ENCODE data around the gene CD247. TPM values are rescaled to one million over a fixed set of nuclear protein-coding genes. Genes with fewer than 3 reads are reported as not detected.
A peak's percentile ranks its signal among the peaks of the same experiment; 100 is the strongest.

Gene CD247
- total and polyA plus RNA-seq, 2 of the 13 experiments (the other 11 are each of a cell fraction or from before 2014, with no cell fraction given) = 0.20 TPM; not detected in 1

DNA sequence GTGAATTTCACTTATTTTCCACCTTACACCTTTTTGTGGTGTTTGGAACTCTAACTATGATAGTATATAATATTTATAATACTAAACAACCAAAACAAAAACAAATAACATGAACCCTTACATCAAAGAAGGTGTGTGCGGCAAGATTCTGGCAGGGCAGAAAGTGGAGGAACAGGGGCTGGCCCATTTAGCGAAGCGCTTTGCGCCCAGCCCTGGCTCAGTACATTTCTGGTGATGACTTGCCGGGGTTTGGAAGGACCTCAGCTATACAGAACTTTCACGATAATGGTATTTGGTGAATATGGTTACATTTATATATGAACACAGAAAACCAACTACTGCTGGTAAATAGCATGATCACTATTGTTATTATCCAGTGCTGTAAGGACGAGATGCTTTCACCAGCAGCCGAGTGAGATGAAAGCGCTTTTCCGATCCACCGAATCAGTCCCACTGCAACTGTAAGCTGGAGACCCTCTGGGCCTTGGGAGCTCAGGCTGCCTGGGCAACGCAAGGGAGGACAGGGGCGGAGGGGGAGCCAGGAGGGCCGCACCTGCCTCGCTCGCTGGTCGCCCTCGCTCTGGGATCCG lies 63.9 kb downstream of the CD247 start:
- H3K4me1 ChIP-seq (ENCODE audit: insufficient read depth, low read length) = peaks cover 6% of the 10 kb centered on the region
- no peaks in the 10 kb centered on the region for H4K20me1 ChIP-seq (ENCODE audit: insufficient read depth, low read length)
- FAIRE-seq (no peak), ATAC-seq (no peak), DNase-seq (ENCODE audit: low spot score) (no peak)
- no peak overlapping the region; the same call in 1 of the 2 replicates for H3K9ac ChIP-seq (ENCODE audit: insufficient read depth, low read depth, low read length)
- H3K9me3 ChIP-seq (ENCODE audit: low read length) = no peaks in the 10 kb centered on the region
- H3K27ac ChIP-seq (ENCODE audit: extremely low read length, insufficient read depth, low read length) = no peak overlapping the region
- no peaks in the 10 kb centered on the region for H3K36me3 ChIP-seq (replicated peaks in 1 of 2; ENCODE audit: control insufficient read depth in 1 of 2, insufficient read depth in 2 of 2, low read length in 2 of 2)
- in situ Hi-C loops (cut with HindIII; ENCODE audit: extremely low pct_ligation_motif_present, low pct_unique_long_range_greater_than_20kb) = no loop called here
- 55% methylated on average over 12 of the region's 19 CpGs for WGBS (ENCODE audit: low lambda C conversion rate)
- ChIA-PET CTCF (ENCODE audit: low intra/inter-chr PET ratio, low total read pairs) (no interaction called here), POLR2A (no interaction called here)
- peak overlapping the region; percentile 66 to 79 (median 68) for H3K4me3 ChIP-seq (replicated peaks in 1 of 3; ENCODE audit: insufficient read depth in 1 of 3, low read depth in 2 of 3, low read length in 3 of 3)
- H2AFZ ChIP-seq (ENCODE audit: low read length) = no peak overlapping the region
- H3K27me3 ChIP-seq (ENCODE audit: control insufficient read depth in 1 of 2, insufficient read depth in 2 of 2, low read length in 2 of 2) = peaks cover 7 to 49% of the 10 kb centered on the region in 2 experiments
- 0 out of 2 replicates have a peak, but pooled peaks have one; percentile 7 for TF ChIP-seq ZNF232 (CRISPR knock-in tag; IDR thresholded peaks at IDR 0.05; ENCODE audit: borderline replicate concordance)
- TF ChIP-seq MYC (CRISPR knock-in tag; IDR thresholded peaks at IDR 0.05; ENCODE audit: borderline replicate concordance) = 0 out of 2 replicates have a peak, but pooled peaks have one; percentile 2
- no peak for TF ChIP-seq CC2D1A (CRISPR knock-in tag; IDR thresholded peaks at IDR 0.05)
- no peak for TF ChIP-seq AKNA (CRISPR knock-in tag; IDR thresholded peaks at IDR 0.05; ENCODE audit: borderline replicate concordance)
- no peak for TF ChIP-seq ZNF253 (CRISPR knock-in tag; IDR thresholded peaks at IDR 0.05; ENCODE audit: borderline replicate concordance)
- TF ChIP-seq ZNF619 (CRISPR knock-in tag; IDR thresholded peaks at IDR 0.05) = 0 out of 2 replicates have a peak, but pooled peaks have one; percentile 3
- TF ChIP-seq, protein P1, sequence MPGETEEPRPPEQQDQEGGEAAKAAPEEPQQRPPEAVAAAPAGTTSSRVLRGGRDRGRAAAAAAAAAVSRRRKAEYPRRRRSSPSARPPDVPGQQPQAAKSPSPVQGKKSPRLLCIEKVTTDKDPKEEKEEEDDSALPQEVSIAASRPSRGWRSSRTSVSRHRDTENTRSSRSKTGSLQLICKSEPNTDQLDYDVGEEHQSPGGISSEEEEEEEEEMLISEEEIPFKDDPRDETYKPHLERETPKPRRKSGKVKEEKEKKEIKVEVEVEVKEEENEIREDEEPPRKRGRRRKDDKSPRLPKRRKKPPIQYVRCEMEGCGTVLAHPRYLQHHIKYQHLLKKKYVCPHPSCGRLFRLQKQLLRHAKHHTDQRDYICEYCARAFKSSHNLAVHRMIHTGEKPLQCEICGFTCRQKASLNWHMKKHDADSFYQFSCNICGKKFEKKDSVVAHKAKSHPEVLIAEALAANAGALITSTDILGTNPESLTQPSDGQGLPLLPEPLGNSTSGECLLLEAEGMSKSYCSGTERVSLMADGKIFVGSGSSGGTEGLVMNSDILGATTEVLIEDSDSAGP (CRISPR knock-in tag; IDR thresholded peaks at IDR 0.05; ENCODE audit: borderline replicate concordance) = no peak
- BruUV-seq (replicated peaks) = no TSS peak
- H3K4me2 ChIP-seq (ENCODE audit: low read depth, low read length) = peak overlapping the region; percentile 90
- H3K79me2 ChIP-seq (ENCODE audit: insufficient read depth, low read length) = no peaks in the 10 kb centered on the region
- intact Hi-C loops (cut with micrococcal nuclease; ENCODE audit: unreplicated experiment) = no loop called here
